Suprapubic skin (tissue), 4 donors: ENCODE measurements around the gene DUSP7. TPM values are rescaled to one million over a fixed set of nuclear protein-coding genes. Genes with fewer than 3 reads are reported as not detected.

Experiments
- DNase-seq, 2 donors: peaks; one replicate each; pipeline ENCODE4 v3.0.0-alpha.2; 2019; ENCODE audit warnings: low spot score in 2 of 2
- H3K27ac ChIP-seq: fragments of 200-600 bp; sonication (generic); one replicate; pipeline ENCODE4 v1.5.1; 2019
- H3K27me3 ChIP-seq: fragments of 200-600 bp; sonication (generic); one replicate; pipeline ENCODE4 v1.5.1; 2019
- H3K36me3 ChIP-seq: fragments of 200-600 bp; sonication (generic); one replicate; pipeline ENCODE4 v1.5.1; 2019
- H3K4me1 ChIP-seq: fragments of 200-600 bp; sonication (generic); one replicate; pipeline ENCODE4 v1.5.1; 2019
- H3K4me3 ChIP-seq: fragments of 200-600 bp; sonication (generic); one replicate; pipeline ENCODE4 v1.5.1; 2019; ENCODE audit warnings: mild to moderate bottlenecking
- H3K9me3 ChIP-seq: fragments of 200-600 bp; sonication (generic); one replicate; pipeline ENCODE4 v1.5.1; 2019
- CTCF ChIP-seq, 2 donors: fragments of 200-600 bp in 1 of 2; fragments of 450-650 bp in 1 of 2; sonication (generic) in 1 of 2; IDR thresholded peaks; one replicate each; pipeline ENCODE4 v1.5.1; 2016 to 2019; ENCODE audit warnings: antibody characterized with exemption in 2 of 2, mild to moderate bottlenecking in 1 of 2, moderate library complexity in 1 of 2
- EP300 ChIP-seq: sonication (generic); formaldehyde crosslinking; IDR thresholded peaks from one replicate; pipeline ENCODE4 v1.6.1; 2017; ENCODE audit warnings: antibody characterized with exemption
- POLR2A ChIP-seq, 2 donors: fragments of 450-650 bp; IDR thresholded peaks; one replicate each; pipeline ENCODE4 v1.6.1; 2017; ENCODE audit warnings: antibody characterized with exemption in 2 of 2, mild to moderate bottlenecking in 2 of 2, moderate library complexity in 2 of 2
- POLR2AphosphoS5 ChIP-seq, 3 donors: sonication (generic); formaldehyde crosslinking; IDR thresholded peaks; one replicate each; pipeline ENCODE4 v1.6.1; 2017; ENCODE audit warnings: antibody characterized with exemption in 3 of 3
- WGBS: methylation state at CpG from one replicate; pipeline ENCODE4 v1.1.5; 2018; 5-methylcytosine and 5-hydroxymethylcytosine counted together
- total RNA-seq, 4 donors: library from RNA; depleted of rRNA; stranded (reverse); fragments of >200 nt; gene quantifications; one replicate each; pipeline ENCODE4 v1.1.0, GENCODE V29; 2016

DUSP7 gene
- total RNA-seq, 4 donors from 2014 or later = 91.1 to 190 (median 146) TPM

GRCh38 chr3:52085681-52086282 lies 29.4 kb upstream of the DUSP7 start:
- 89% methylated on average over 8 of the region's 10 CpGs for WGBS
- H3K4me3 ChIP-seq = no peak overlapping the region

GRCh38 chr3:52084954-52085680 lies 28.7 kb upstream of the DUSP7 start:
- Histone ChIP-seq H3K4me3 (no peak overlapping the region), H3K4me1 (peaks cover 22% of the 10 kb centered on the region), H3K27ac (no peak overlapping the region), H3K27me3 (no peaks in the 10 kb centered on the region), H3K9me3 (no peaks in the 10 kb centered on the region), H3K36me3 (no peaks in the 10 kb centered on the region)
- no peak for DNase-seq
- WGBS = 91% methylated on average over 9 of the region's 13 CpGs
- TF ChIP-seq POLR2AphosphoS5 (IDR thresholded peaks at IDR 0.05) = no peak
- no peak for TF ChIP-seq POLR2A (IDR thresholded peaks at IDR 0.05)
- TF ChIP-seq CTCF (IDR thresholded peaks at IDR 0.05) = no peak

More at GRCh38 chr3:52085681-52086282, 29.4 kb upstream of the DUSP7 start:
- Histone ChIP-seq H3K9me3 (no peaks in the 10 kb centered on the region), H3K36me3 (no peaks in the 10 kb centered on the region), H3K27ac (no peak overlapping the region), H3K27me3 (no peaks in the 10 kb centered on the region), H3K4me1 (peaks cover 28% of the 10 kb centered on the region)
- TF ChIP-seq EP300 (no peak), POLR2AphosphoS5 (IDR thresholded peaks at IDR 0.05) (no peak), CTCF (IDR thresholded peaks at IDR 0.05) (no peak), POLR2A (IDR thresholded peaks at IDR 0.05) (no peak)
- DNase-seq = no peak

- no peak for TF ChIP-seq POLR2AphosphoS5 (IDR thresholded peaks at IDR 0.05)
- no peak for TF ChIP-seq EP300
- no peak for TF ChIP-seq CTCF (IDR thresholded peaks at IDR 0.05)
- TF ChIP-seq POLR2A (IDR thresholded peaks at IDR 0.05) = no peak
- WGBS = 100% methylated on average over 7 of the region's 9 CpGs
- no peak for DNase-seq
Observed at GRCh38 chr3:52084216-52084945, 28.0 kb upstream of the DUSP7 start.

GRCh38 chr3:52083556-52084087 lies 27.3 kb upstream of the DUSP7 start:
- DNase-seq = no peak
- no peak overlapping the region for H3K4me3 ChIP-seq
- peaks cover 10% of the 10 kb centered on the region for H3K4me1 ChIP-seq
- no peaks in the 10 kb centered on the region for H3K36me3 ChIP-seq
- H3K9me3 ChIP-seq = no peaks in the 10 kb centered on the region
- WGBS = 73% methylated on average over 5 of the region's 5 CpGs
- TF ChIP-seq EP300 (no peak), CTCF (IDR thresholded peaks at IDR 0.05) (no peak), POLR2A (IDR thresholded peaks at IDR 0.05) (no peak), POLR2AphosphoS5 (IDR thresholded peaks at IDR 0.05) (no peak)
- no peak overlapping the region for H3K27ac ChIP-seq
- no peaks in the 10 kb centered on the region for H3K27me3 ChIP-seq

More at GRCh38 chr3:52084216-52084945, 28.0 kb upstream of the DUSP7 start:
- no peaks in the 10 kb centered on the region for H3K36me3 ChIP-seq
- H3K4me3 ChIP-seq = no peak overlapping the region
- H3K27ac ChIP-seq = no peak overlapping the region
- no peaks in the 10 kb centered on the region for H3K27me3 ChIP-seq
- H3K4me1 ChIP-seq = peaks cover 14% of the 10 kb centered on the region
- no peaks in the 10 kb centered on the region for H3K9me3 ChIP-seq

- Histone ChIP-seq H3K4me3 (no peak overlapping the region), H3K27ac (no peak overlapping the region), H3K27me3 (no peaks in the 10 kb centered on the region), H3K36me3 (no peaks in the 10 kb centered on the region), H3K9me3 (no peaks in the 10 kb centered on the region), H3K4me1 (peaks cover 4% of the 10 kb centered on the region)
- TF ChIP-seq EP300 (no peak), POLR2AphosphoS5 (IDR thresholded peaks at IDR 0.05) (no peak), POLR2A (IDR thresholded peaks at IDR 0.05) (no peak), CTCF (IDR thresholded peaks at IDR 0.05) (no peak)
- no peak for DNase-seq
- WGBS = 94% methylated on average over 8 of the region's 8 CpGs
Observed at GRCh38 chr3:52082951-52083350, 26.6 kb upstream of the DUSP7 start.
